GM10248 (cell line): Measurements from ENCODE around the gene SLC9A4.

Experiments
- CTCF ChIA-PET: fragments of 300-600 bp; sonication (Branson Sonifier 250); formaldehyde crosslinking; extraction: SDS; loops from one replicate; lab custom pipeline; 2021; ENCODE audit warnings: antibody characterized with exemption; lab: Yijun Ruan, JAX
- POLR2A ChIA-PET: fragments of 350-650 bp; sonication (Branson Sonifier 250); formaldehyde crosslinking; extraction: SDS; loops from one replicate; lab custom pipeline; 2020; ENCODE audit warnings: antibody characterized with exemption; lab: Yijun Ruan, JAX
- DNase-seq: peaks from one replicate; pipeline ENCODE4 v3.0.0; 2012; ENCODE audit errors: extremely low spot score
- CTCF ChIP-seq: IDR thresholded peaks from 2 replicates; pipeline ENCODE4 v1.5.1; 2012; ENCODE audit warnings: mild to moderate bottlenecking, low read depth; ENCODE audit errors: extremely low read depth, missing control alignments, control extremely low read depth

Gene SLC9A4

GRCh38 chr2:102512161-102512560 is 39.1 kb downstream of the SLC9A4 start:
- POLR2A ChIA-PET: no interaction called here
- no peak for DNase-seq
- no peak for TF ChIP-seq CTCF
- CTCF ChIA-PET: interaction anchor here (1.0 kb wide), 1 partner anchor 11 kb away, joined by 3 read pairs; no protein-coding TSS in a partner anchor

GRCh38 chr2:102513355-102513939 is 40.4 kb downstream of the SLC9A4 start:
- no peak for TF ChIP-seq CTCF
- DNase-seq: no peak
- ChIA-PET POLR2A (no interaction called here), CTCF (interaction anchor here (0.8 to 1.8 kb wide), 4 partner anchors 10 to 102 kb away, joined by 3 to 4 read pairs (median 4); no protein-coding TSS in a partner anchor)

- CTCF ChIA-PET: interaction anchor here (1.3 to 2.1 kb wide), 4 partner anchors 9 to 190 kb away, joined by 3 to 6 read pairs (median 4); no protein-coding TSS in a partner anchor
- no peak for DNase-seq
- POLR2A ChIA-PET: no interaction called here
- TF ChIP-seq CTCF: no peak
Observed at GRCh38 chr2:102514061-102514785, 41.2 kb downstream of the SLC9A4 start.

GRCh38 chr2:102515851-102516250 is 42.8 kb downstream of the SLC9A4 start:
- no peak for TF ChIP-seq CTCF
- DNase-seq: no peak
- ChIA-PET POLR2A (no interaction called here), CTCF (interaction anchor here (1.2 to 2.1 kb wide), 3 partner anchors 8 to 189 kb away, joined by 4 to 6 read pairs (median 4); no protein-coding TSS in a partner anchor)

- ChIA-PET POLR2A (no interaction called here), CTCF (interaction anchor here (0.8 to 2.9 kb wide), 8 partner anchors 9 to 185 kb away, joined by 3 to 8 read pairs (median 4); partner anchors contain the start of gene SLC9A4)
- no peak for DNase-seq
- TF ChIP-seq CTCF: no peak
Observed at GRCh38 chr2:102518170-102518569, 45.1 kb downstream of the SLC9A4 start.

GRCh38 chr2:102520009-102520408 is 47.0 kb downstream of the SLC9A4 start:
- peak; percentile 32 for DNase-seq
- ChIA-PET POLR2A (no interaction called here), CTCF (interaction anchor here (0.6 to 2.2 kb wide), 8 partner anchors 14 to 184 kb away, joined by 3 to 7 read pairs (median 3); no protein-coding TSS in a partner anchor)
- TF ChIP-seq CTCF: peak; percentile 68
